Right atrium auricular region (tissue), 2 donors: ENCODE measurements around the gene JAZF1. TPM values are rescaled to one million over a fixed set of nuclear protein-coding genes. Genes with fewer than 3 reads are reported as not detected.

Source experiments
- DNase-seq: peaks from one replicate; pipeline ENCODE4 v3.0.0-alpha.2; 2019; ENCODE audit warnings: low spot score
- H3K27ac ChIP-seq, 2 donors: fragments of 200-600 bp; sonication (generic); 1 replicate in 1 of 2; 2 replicates in 1 of 2; pipeline ENCODE4 v1.5.1; 2016 to 2019
- H3K27me3 ChIP-seq, 2 donors: fragments of 200-600 bp; sonication (generic); one replicate each; pipeline versions ENCODE4 v1.5.1 to v1.6.0; 2017 to 2019
- H3K36me3 ChIP-seq: fragments of 200-600 bp; sonication (generic); one replicate; pipeline ENCODE4 v1.5.1; 2016
- H3K4me1 ChIP-seq, 2 donors: fragments of 200-600 bp; sonication (generic); one replicate each; pipeline versions ENCODE4 v1.5.1 to v1.6.0; 2017 to 2019
- H3K4me3 ChIP-seq, 2 donors: fragments of 200-600 bp; sonication (generic); 1 replicate in 1 of 2; 2 replicates in 1 of 2; pipeline ENCODE4 v1.5.1; 2017 to 2019; ENCODE audit warnings: mild to moderate bottlenecking in 1 of 2, moderate library complexity in 1 of 2
- H3K9me3 ChIP-seq, 2 donors: fragments of 200-600 bp; sonication (generic); one replicate each; pipeline ENCODE4 v1.5.1; 2019
- CTCF ChIP-seq, 2 donors: fragments of 200-600 bp; sonication (generic); IDR thresholded peaks; one replicate each; pipeline ENCODE4 v1.5.1; 2019; ENCODE audit warnings: antibody characterized with exemption in 2 of 2
- total RNA-seq, 2 donors: library from RNA; depleted of rRNA; stranded (reverse); fragments of >200 nt; gene quantifications; one replicate each; pipeline ENCODE4 v1.1.0, GENCODE V29; 2016

Gene JAZF1
- total RNA-seq, 2 donors from 2014 or later: 13.2 to 18.5 TPM

- DNase-seq: no peak
- Histone ChIP-seq H3K9me3 (no peaks in the 10 kb centered on the region), H3K27ac (no peak overlapping the region), H3K27me3 (no peaks in the 10 kb centered on the region), H3K4me3 (no peak overlapping the region), H3K4me1 (no peaks in the 10 kb centered on the region), H3K36me3 (no peaks in the 10 kb centered on the region)
- TF ChIP-seq CTCF (IDR thresholded peaks at IDR 0.05): no peak
These were observed 43.6 kb upstream of the JAZF1 start for GRCh38 chr7:28224172-28224571.

DNA sequence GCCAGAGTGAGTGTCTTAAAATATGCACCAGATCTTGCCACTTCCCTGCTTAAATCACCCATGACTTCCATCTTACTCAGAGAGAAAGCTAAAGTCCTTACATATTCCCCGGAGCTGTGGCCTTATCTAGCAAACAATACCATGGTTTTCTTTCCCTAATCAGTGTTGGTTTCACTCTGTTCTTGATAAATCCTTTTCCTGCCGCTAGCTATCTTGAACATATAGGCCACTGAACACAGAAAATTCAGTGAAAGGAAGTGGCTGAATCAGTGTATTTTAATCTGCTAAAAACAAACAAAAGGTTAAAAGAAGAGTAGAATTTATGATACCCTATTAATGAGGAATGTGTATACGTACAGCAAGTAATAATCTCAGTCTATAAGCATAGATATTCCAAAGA lies 42.0 kb upstream of the JAZF1 start:
- DNase-seq: no peak
- TF ChIP-seq CTCF (IDR thresholded peaks at IDR 0.05): no peak
- Histone ChIP-seq H3K4me1 (no peaks in the 10 kb centered on the region), H3K27ac (no peak overlapping the region), H3K27me3 (no peaks in the 10 kb centered on the region), H3K9me3 (no peaks in the 10 kb centered on the region), H3K36me3 (no peaks in the 10 kb centered on the region), H3K4me3 (no peak overlapping the region)

DNA sequence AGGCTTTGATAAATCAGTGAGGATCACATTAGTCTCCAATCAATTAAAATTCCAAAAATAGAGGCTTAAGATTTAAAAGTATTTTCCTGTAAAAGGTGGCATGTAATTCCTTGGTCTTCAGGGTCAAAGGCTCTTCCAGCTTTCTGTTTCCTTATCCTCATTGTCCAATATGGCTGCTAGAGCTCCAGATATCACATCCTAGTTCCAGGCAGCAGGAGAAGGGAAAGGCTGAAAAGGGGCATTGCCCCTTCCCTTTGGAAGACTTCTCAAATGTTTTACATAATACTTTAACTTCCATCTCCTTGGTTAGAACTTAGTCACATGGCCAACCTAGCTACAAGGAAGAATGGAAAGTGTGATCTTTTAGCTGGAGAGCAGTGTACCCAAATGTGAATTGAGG lies 39.2 kb upstream of the JAZF1 start:
- no peaks in the 10 kb centered on the region for H3K9me3 ChIP-seq
- no peak overlapping the region for H3K4me3 ChIP-seq
- no peak for TF ChIP-seq CTCF (IDR thresholded peaks at IDR 0.05)
- DNase-seq: no peak
- H3K27ac ChIP-seq: no peak overlapping the region
- H3K4me1 ChIP-seq: no peaks in the 10 kb centered on the region
- H3K36me3 ChIP-seq: no peaks in the 10 kb centered on the region
- H3K27me3 ChIP-seq: no peaks in the 10 kb centered on the region

GRCh38 chr7:28217143-28217542 lies 36.5 kb upstream of the JAZF1 start:
- no peaks in the 10 kb centered on the region for H3K27me3 ChIP-seq
- DNase-seq: no peak
- H3K9me3 ChIP-seq: no peaks in the 10 kb centered on the region
- no peaks in the 10 kb centered on the region for H3K4me1 ChIP-seq
- no peaks in the 10 kb centered on the region for H3K36me3 ChIP-seq
- no peak for TF ChIP-seq CTCF (IDR thresholded peaks at IDR 0.05)
- no peak overlapping the region for H3K27ac ChIP-seq
- H3K4me3 ChIP-seq: no peak overlapping the region

DNA sequence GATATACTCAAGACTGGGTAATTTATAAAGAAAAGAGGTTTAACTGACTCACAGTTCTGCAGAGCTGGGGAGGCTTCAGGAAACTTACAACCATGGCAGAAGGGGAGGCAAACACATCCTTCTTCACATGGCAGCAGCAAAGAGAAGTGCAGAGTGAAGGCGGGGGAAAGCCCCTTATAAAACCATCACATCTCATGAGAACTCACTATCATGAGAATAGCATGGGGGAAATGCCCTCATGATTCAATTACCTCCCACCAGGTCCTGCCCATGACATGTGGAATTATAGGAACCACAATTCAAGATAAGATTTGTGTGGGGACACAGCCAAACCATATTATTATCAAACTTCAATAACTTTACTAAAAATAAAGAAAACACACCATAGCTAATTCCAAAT lies 30.4 kb upstream of the JAZF1 start:
- Histone ChIP-seq H3K27ac (no peak overlapping the region), H3K4me3 (no peak overlapping the region), H3K36me3 (no peaks in the 10 kb centered on the region), H3K9me3 (no peaks in the 10 kb centered on the region), H3K4me1 (no peaks in the 10 kb centered on the region), H3K27me3 (no peaks in the 10 kb centered on the region)
- no peak for DNase-seq
- TF ChIP-seq CTCF (IDR thresholded peaks at IDR 0.05): no peak

DNA sequence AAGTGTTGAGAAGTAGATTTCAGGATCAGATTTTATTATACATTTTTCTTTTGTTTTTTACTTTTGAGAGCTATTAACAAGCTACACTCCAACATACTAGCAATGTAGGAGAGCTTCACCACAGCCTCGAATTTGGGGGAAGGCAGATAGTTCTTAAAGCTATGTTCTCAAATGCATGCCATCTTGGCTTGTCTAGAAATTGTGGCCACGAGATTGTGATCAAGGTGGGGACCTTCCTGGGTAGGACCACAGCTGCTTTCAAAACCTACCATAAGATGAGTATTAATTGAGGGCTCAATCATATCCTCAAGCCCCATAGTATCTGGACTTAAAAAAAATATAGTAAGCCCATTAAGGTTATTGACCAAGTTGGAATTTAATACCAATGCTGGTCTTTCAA lies 27.9 kb upstream of the JAZF1 start:
- Histone ChIP-seq H3K9me3 (no peaks in the 10 kb centered on the region), H3K27ac (no peak overlapping the region), H3K4me3 (no peak overlapping the region), H3K4me1 (no peaks in the 10 kb centered on the region), H3K27me3 (no peaks in the 10 kb centered on the region), H3K36me3 (no peaks in the 10 kb centered on the region)
- TF ChIP-seq CTCF (IDR thresholded peaks at IDR 0.05): no peak
- DNase-seq: no peak
